Measurements from ENCODE around the gene ZNF692.

DNA sequence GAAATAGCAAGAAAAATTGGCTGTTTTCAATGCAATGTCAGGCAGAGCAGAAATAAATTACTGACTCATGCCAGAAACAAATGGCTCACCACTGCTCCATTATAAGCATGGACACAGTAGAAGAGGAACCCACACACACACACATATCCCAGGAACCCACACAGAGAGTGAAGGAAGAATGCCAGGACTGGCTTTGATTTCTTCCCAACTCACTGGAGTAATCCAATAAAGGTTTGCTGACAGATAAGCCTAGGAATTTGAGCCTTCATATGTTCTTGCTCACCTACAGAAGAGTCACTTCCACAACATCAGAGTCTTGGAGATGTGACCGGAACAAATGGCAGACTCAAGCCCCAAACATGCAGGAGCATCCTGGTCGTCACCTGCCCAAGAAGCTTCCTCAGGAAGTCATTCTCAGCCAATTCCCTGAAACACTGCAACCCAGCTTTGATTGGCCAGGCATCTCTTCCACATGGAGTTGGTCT, 35.3 kb downstream of the ZNF692 start:
- TF ChIP-seq, protein P1, sequence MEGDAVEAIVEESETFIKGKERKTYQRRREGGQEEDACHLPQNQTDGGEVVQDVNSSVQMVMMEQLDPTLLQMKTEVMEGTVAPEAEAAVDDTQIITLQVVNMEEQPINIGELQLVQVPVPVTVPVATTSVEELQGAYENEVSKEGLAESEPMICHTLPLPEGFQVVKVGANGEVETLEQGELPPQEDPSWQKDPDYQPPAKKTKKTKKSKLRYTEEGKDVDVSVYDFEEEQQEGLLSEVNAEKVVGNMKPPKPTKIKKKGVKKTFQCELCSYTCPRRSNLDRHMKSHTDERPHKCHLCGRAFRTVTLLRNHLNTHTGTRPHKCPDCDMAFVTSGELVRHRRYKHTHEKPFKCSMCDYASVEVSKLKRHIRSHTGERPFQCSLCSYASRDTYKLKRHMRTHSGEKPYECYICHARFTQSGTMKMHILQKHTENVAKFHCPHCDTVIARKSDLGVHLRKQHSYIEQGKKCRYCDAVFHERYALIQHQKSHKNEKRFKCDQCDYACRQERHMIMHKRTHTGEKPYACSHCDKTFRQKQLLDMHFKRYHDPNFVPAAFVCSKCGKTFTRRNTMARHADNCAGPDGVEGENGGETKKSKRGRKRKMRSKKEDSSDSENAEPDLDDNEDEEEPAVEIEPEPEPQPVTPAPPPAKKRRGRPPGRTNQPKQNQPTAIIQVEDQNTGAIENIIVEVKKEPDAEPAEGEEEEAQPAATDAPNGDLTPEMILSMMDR (IDR thresholded peaks at IDR 0.05; ENCODE audit: extremely low read depth in 1 of 2, insufficient read depth in 1 of 2, low read depth in 1 of 2, low read length in 2 of 2), result no peak
- no peak for TF ChIP-seq POLR2AphosphoS5 (IDR thresholded peaks at IDR 0.05; ENCODE audit: insufficient read depth, low read depth, low read length)
- no peak for TF ChIP-seq MYC (IDR thresholded peaks at IDR 0.05; ENCODE audit: low read depth, low read length)
- no peak for TF ChIP-seq POLR2A (IDR thresholded peaks at IDR 0.05; ENCODE audit: low read depth, low read length)
- TF ChIP-seq EZH2 (IDR thresholded peaks at IDR 0.05; ENCODE audit: borderline replicate concordance, low read depth, low read length, severe bottlenecking), result no peak
- TF ChIP-seq, protein P2, sequence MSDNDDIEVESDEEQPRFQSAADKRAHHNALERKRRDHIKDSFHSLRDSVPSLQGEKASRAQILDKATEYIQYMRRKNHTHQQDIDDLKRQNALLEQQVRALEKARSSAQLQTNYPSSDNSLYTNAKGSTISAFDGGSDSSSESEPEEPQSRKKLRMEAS (IDR thresholded peaks at IDR 0.05; ENCODE audit: insufficient read depth, insufficient read length), result no peak
- no peak for TF ChIP-seq JUN (IDR thresholded peaks at IDR 0.05; ENCODE audit: borderline replicate concordance, insufficient read depth, insufficient read length, low read depth)
- TF ChIP-seq FOS (IDR thresholded peaks at IDR 0.05; ENCODE audit: borderline replicate concordance, insufficient read depth, low read length), result no peak
- TF ChIP-seq GATA2 (IDR thresholded peaks at IDR 0.05; ENCODE audit: insufficient read depth, insufficient read length, low read depth, low read length), result no peak
